Keratinocyte (primary cell): ENCODE measurements around the gene LMBR1. TPM values are rescaled to one million over a fixed set of nuclear protein-coding genes. Genes with fewer than 3 reads are reported as not detected.

Experiments
- DNase-seq: peaks from one replicate; pipeline ENCODE4 v3.0.0-alpha.2; 2011; ENCODE audit warnings: low read depth, missing footprints, low spot score
- FAIRE-seq: peaks from 2 replicates; lab custom pipeline; 2011; peaks lifted over from hg19 to GRCh38; lab: Jason Lieb, UNC
- H2AFZ ChIP-seq: 2 replicates; pipeline ENCODE4 v1.6.0; 2012; ENCODE audit warnings: low read length, control low read depth, inconsistent platforms; ENCODE audit not compliant: control insufficient read depth
- H3K27ac ChIP-seq: 2 replicates; pipeline ENCODE4 v1.5.1; 2011; ENCODE audit warnings: low read length; ENCODE audit not compliant: control insufficient read depth, insufficient read depth
- H3K27me3 ChIP-seq: 3 replicates; pipeline ENCODE4 v1.6.0; 2011; ENCODE audit warnings: low read length; ENCODE audit not compliant: control insufficient read depth, insufficient read depth; ENCODE audit errors: extremely low read depth
- H3K36me3 ChIP-seq, 2 experiments: 2 replicates in 1 of 2; 3 replicates in 1 of 2; pipeline ENCODE4 v1.5.1; 2011; ENCODE audit warnings: low read length in 2 of 2, mild to moderate bottlenecking in 1 of 2; ENCODE audit not compliant: control insufficient read depth in 2 of 2, insufficient read depth in 2 of 2; ENCODE audit errors: extremely low read depth in 1 of 2
- H3K4me1 ChIP-seq: 3 replicates; pipeline ENCODE4 v1.5.1; 2011; ENCODE audit warnings: low read length; ENCODE audit not compliant: control insufficient read depth, insufficient read depth; ENCODE audit errors: extremely low read depth
- H3K4me2 ChIP-seq: 3 replicates; pipeline ENCODE4 v1.6.0; 2011; ENCODE audit warnings: low read depth, low read length; ENCODE audit not compliant: control insufficient read depth, insufficient read depth; ENCODE audit errors: extremely low read depth
- H3K4me3 ChIP-seq, 3 experiments: fragments of 200-600 bp in 1 of 3; sonication (generic) in 1 of 3; 2 replicates in 2 of 3; 3 replicates in 1 of 3; pipeline ENCODE4 v1.5.1; 2011 to 2016; ENCODE audit warnings: low read length in 3 of 3, mild to moderate bottlenecking in 3 of 3, control low read depth in 2 of 3, inconsistent platforms in 1 of 3, low read depth in 1 of 3, mixed read lengths in 1 of 3, mixed run types in 1 of 3, moderate library complexity in 1 of 3; ENCODE audit not compliant: control insufficient read depth in 2 of 3, insufficient read depth in 2 of 3; ENCODE audit errors: extremely low read depth in 1 of 3
- H3K79me2 ChIP-seq: 2 replicates; pipeline ENCODE4 v1.6.0; 2012; ENCODE audit warnings: low read length; ENCODE audit not compliant: control insufficient read depth, insufficient read depth
- H3K9ac ChIP-seq: 3 replicates; pipeline ENCODE4 v1.6.0; 2011; ENCODE audit warnings: low read length; ENCODE audit not compliant: control insufficient read depth, insufficient read depth; ENCODE audit errors: extremely low read depth
- H3K9me1 ChIP-seq: 3 replicates; pipeline ENCODE4 v1.6.0; 2011; ENCODE audit warnings: low read length; ENCODE audit not compliant: control insufficient read depth, insufficient read depth; ENCODE audit errors: extremely low read depth
- H3K9me3 ChIP-seq: 2 replicates; pipeline ENCODE4 v1.5.1; 2012; ENCODE audit warnings: low read depth, low read length; ENCODE audit not compliant: control insufficient read depth
- H4K20me1 ChIP-seq: 3 replicates; pipeline ENCODE4 v1.6.0; 2011; ENCODE audit warnings: low read length; ENCODE audit not compliant: control insufficient read depth, insufficient read depth; ENCODE audit errors: extremely low read depth
- CTCF ChIP-seq, 3 experiments: IDR thresholded peaks in 1 of 3; conservative IDR thresholded peaks in 1 of 3; optimal IDR thresholded peaks in 1 of 3; 2 replicates in 2 of 3; 3 replicates in 1 of 3; pipeline versions ENCODE3 to v1.5.1; 2011; ENCODE audit warnings: low read length in 3 of 3, mild to moderate bottlenecking in 3 of 3, moderate library complexity in 2 of 3, control low read depth in 1 of 3, inconsistent platforms in 1 of 3; ENCODE audit not compliant: insufficient read depth in 2 of 3; ENCODE audit errors: extremely low read depth in 1 of 3
- EZH2 ChIP-seq: IDR thresholded peaks from one replicate; pipeline ENCODE4 v1.6.1; 2012; ENCODE audit warnings: inconsistent platforms, mild to moderate bottlenecking, low read length, moderate library complexity
- dilution Hi-C: fragments of 300-500 bp; cut with MboI; formaldehyde crosslinking; loops from one replicate; pipeline ENCODE4 v1.7.0; 2020; ENCODE audit warnings: low sequenced_read_pairs; ENCODE audit not compliant: extremely low pct_ligation_motif_present
- polyA plus RNA-seq, 5 experiments: library from polyadenylated mRNA; depleted of rRNA in 3 of 5; stranded (reverse) in 3 of 5; stranded (forward) in 1 of 5; unstranded in 1 of 5; fragments of >200 nt; gene quantifications; 1 replicate in 1 of 5; 2 replicates in 3 of 5; 3 replicates in 1 of 5; pipeline versions ENCODE4 v1.2.1 to v1.2.3, GENCODE V29; 2011 to 2012; ENCODE audit warnings: missing spikeins in 2 of 5, low read depth in 1 of 5, low replicate concordance in 1 of 5

Gene LMBR1
- polyA plus RNA-seq, 1 donor (not counting 4 experiments of a cell fraction or from before 2014, with no cell fraction given) = 30.2 TPM

GRCh38 chr7:156659203-156659602 is 233.8 kb downstream of the LMBR1 start:
- TF ChIP-seq EZH2 (no peak), CTCF (optimal IDR thresholded peaks at IDR 0.05 in 1 of 3, IDR thresholded peaks at IDR 0.05 in 1 of 3, conservative IDR thresholded peaks at IDR 0.05 in 1 of 3; ENCODE audit: extremely low read depth in 1 of 3, insufficient read depth in 2 of 3, low read length in 3 of 3) (no peak)
- no peak for DNase-seq
- H3K27me3 ChIP-seq = no peaks in the 10 kb centered on the region
- H4K20me1 ChIP-seq = no peaks in the 10 kb centered on the region
- H3K27ac ChIP-seq = no peak overlapping the region
- H3K4me3 ChIP-seq = no peak overlapping the region
- no peak for FAIRE-seq
- no peaks in the 10 kb centered on the region for H3K9me1 ChIP-seq
- H3K9ac ChIP-seq = no peak overlapping the region
- no peaks in the 10 kb centered on the region for H3K79me2 ChIP-seq
- H3K4me2 ChIP-seq = no peak overlapping the region
- H3K36me3 ChIP-seq = no peaks in the 10 kb centered on the region
- dilution Hi-C loops = no loop called here
- H2AFZ ChIP-seq = no peak overlapping the region
- peaks cover 3% of the 10 kb centered on the region for H3K4me1 ChIP-seq
- H3K9me3 ChIP-seq = no peaks in the 10 kb centered on the region

DNA sequence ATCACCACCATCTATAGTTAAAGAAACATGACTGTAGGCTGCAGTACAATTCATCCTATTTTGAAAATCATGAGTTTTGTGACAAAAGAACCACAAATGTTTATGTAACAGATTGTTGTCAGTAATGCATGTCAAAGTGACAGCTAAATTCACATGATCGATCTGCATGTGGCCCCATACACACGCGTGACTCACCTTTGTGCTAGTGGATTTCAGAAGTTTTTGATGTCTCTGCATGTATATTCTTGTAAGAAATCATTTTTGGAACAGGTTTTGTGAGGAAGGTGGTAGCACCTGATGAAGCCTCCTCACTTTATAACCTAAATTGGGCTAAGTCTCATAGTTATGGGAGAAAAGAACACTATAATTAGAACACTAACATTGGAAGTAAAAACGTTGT is 235.3 kb downstream of the LMBR1 start:
- Histone ChIP-seq H3K4me3 (no peak overlapping the region), H4K20me1 (no peaks in the 10 kb centered on the region), H3K9ac (no peak overlapping the region), H3K9me3 (no peaks in the 10 kb centered on the region), H3K4me2 (no peak overlapping the region), H3K79me2 (no peaks in the 10 kb centered on the region), H3K27me3 (no peaks in the 10 kb centered on the region), H3K36me3 (no peaks in the 10 kb centered on the region), H3K4me1 (peaks cover 3% of the 10 kb centered on the region), H3K9me1 (no peaks in the 10 kb centered on the region), H2AFZ (no peak overlapping the region), H3K27ac (no peak overlapping the region)
- dilution Hi-C loops = no loop called here
- no peak for DNase-seq
- TF ChIP-seq EZH2 = no peak
- no peak for TF ChIP-seq CTCF (optimal IDR thresholded peaks at IDR 0.05 in 1 of 3, IDR thresholded peaks at IDR 0.05 in 1 of 3, conservative IDR thresholded peaks at IDR 0.05 in 1 of 3; ENCODE audit: extremely low read depth in 1 of 3, insufficient read depth in 2 of 3, low read length in 3 of 3)
- FAIRE-seq = no peak
